Measurements from ENCODE around the gene WFS1. TPM values are rescaled to one million over a fixed set of nuclear protein-coding genes. Genes with fewer than 3 reads are reported as not detected.

The WFS1 gene
- polyA plus RNA-seq, 1 of the 3 experiments (the other 2 are of a cell fraction), result 18.7 TPM

DNA sequence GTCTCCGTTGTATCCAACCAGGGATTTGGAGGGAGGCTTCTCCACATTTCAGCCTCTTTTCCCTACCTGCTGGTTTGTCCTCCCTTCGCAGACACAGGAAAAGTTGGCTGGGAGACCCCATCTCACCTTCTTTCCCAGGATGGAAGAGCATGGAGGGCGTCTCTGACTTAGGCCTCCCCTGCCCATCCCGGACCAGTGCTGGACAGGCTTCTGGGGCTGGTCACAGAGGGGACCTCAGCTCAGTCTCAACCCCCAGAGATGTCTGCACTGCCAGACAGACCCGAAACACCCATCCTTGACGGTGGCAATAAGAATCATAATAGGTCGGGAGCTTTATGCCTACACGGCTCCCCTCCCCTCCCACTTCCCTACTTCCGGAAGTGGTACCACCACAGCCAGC lies 1.6 kb downstream of the WFS1 start:
- POLR2A ChIA-PET, result interaction anchor here (1.8 kb wide), 1 partner anchor 38 kb away, joined by 6 read pairs; no protein-coding TSS in a partner anchor
- no peaks in the 10 kb centered on the region for H3K9me2 ChIP-seq
- no peak overlapping the region for H3K4me3 ChIP-seq (ENCODE audit: low read depth in 2 of 2, low read length in 1 of 2)
- H3F3A ChIP-seq (replicated peaks; ENCODE audit: insufficient read depth), result no peaks in the 10 kb centered on the region
- no peak for DNase-seq
- H3K9ac ChIP-seq, result no peak overlapping the region
- H3K27ac ChIP-seq (ENCODE audit: low read depth in 2 of 2, low read length in 1 of 2), result no peak overlapping the region
- WGBS (ENCODE audit: low lambda C conversion rate), result 97% methylated on average over 7 of the region's 9 CpGs
- CTCF ChIA-PET, result interaction anchor here (0.7 to 37.6 kb wide), 4 partner anchors 13 to 55 kb away, joined by 3 to 1048 read pairs (median 126); no protein-coding TSS in a partner anchor
- peaks cover 15% of the 10 kb centered on the region; the same call in 1 of the 2 replicates for H3K79me2 ChIP-seq (ENCODE audit: insufficient read depth)
- peaks cover 7 to 53% of the 10 kb centered on the region in 2 experiments; a peak in 3 of 4 replicates for H3K4me1 ChIP-seq (ENCODE audit: control insufficient read depth in 1 of 2, insufficient read depth in 2 of 2, low read depth in 1 of 2, low read length in 1 of 2)
- H3K27me3 ChIP-seq (ENCODE audit: insufficient read depth), result no peaks in the 10 kb centered on the region
- TF ChIP-seq REST (IDR thresholded peaks at IDR 0.05; ENCODE audit: low read depth, low read length) (no peak), EP300 (IDR thresholded peaks at IDR 0.05; ENCODE audit: borderline replicate concordance in 1 of 2, low read depth in 1 of 2, low read length in 1 of 2) (no peak), GABPA (IDR thresholded peaks at IDR 0.05; ENCODE audit: low read depth) (no peak), NFIC (IDR thresholded peaks at IDR 0.05; ENCODE audit: borderline replicate concordance) (no peak), MEF2A (IDR thresholded peaks at IDR 0.05; ENCODE audit: borderline replicate concordance, low read depth) (no peak), YY1 (IDR thresholded peaks at IDR 0.05; ENCODE audit: low read depth) (no peak), EZH2phosphoT487 (IDR thresholded peaks at IDR 0.05; ENCODE audit: borderline replicate concordance, low read depth) (no peak), ELF1 (IDR thresholded peaks at IDR 0.05) (no peak), RAD21 (IDR thresholded peaks at IDR 0.05; ENCODE audit: low read length) (no peak), POLR2AphosphoS5 (IDR thresholded peaks at IDR 0.05; ENCODE audit: low read depth, low read length) (no peak), NRF1 (IDR thresholded peaks at IDR 0.05; ENCODE audit: low read depth, low read length) (no peak), RXRA (IDR thresholded peaks at IDR 0.05; ENCODE audit: borderline replicate concordance, low read depth) (no peak), FOSL2 (IDR thresholded peaks at IDR 0.05; ENCODE audit: borderline replicate concordance, low read depth) (no peak), GATA2 (CRISPR knock-in tag; IDR thresholded peaks at IDR 0.05) (no peak), TCF12 (IDR thresholded peaks at IDR 0.05) (no peak)
- TF ChIP-seq, protein P1, sequence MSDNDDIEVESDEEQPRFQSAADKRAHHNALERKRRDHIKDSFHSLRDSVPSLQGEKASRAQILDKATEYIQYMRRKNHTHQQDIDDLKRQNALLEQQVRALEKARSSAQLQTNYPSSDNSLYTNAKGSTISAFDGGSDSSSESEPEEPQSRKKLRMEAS (IDR thresholded peaks at IDR 0.05; ENCODE audit: low read depth), result no peak
- TF ChIP-seq, protein P2, sequence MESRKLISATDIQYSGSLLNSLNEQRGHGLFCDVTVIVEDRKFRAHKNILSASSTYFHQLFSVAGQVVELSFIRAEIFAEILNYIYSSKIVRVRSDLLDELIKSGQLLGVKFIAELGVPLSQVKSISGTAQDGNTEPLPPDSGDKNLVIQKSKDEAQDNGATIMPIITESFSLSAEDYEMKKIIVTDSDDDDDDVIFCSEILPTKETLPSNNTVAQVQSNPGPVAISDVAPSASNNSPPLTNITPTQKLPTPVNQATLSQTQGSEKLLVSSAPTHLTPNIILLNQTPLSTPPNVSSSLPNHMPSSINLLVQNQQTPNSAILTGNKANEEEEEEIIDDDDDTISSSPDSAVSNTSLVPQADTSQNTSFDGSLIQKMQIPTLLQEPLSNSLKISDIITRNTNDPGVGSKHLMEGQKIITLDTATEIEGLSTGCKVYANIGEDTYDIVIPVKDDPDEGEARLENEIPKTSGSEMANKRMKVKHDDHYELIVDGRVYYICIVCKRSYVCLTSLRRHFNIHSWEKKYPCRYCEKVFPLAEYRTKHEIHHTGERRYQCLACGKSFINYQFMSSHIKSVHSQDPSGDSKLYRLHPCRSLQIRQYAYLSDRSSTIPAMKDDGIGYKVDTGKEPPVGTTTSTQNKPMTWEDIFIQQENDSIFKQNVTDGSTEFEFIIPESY (IDR thresholded peaks at IDR 0.05; ENCODE audit: borderline replicate concordance, low read depth), result no peak
- TF ChIP-seq, protein P3, sequence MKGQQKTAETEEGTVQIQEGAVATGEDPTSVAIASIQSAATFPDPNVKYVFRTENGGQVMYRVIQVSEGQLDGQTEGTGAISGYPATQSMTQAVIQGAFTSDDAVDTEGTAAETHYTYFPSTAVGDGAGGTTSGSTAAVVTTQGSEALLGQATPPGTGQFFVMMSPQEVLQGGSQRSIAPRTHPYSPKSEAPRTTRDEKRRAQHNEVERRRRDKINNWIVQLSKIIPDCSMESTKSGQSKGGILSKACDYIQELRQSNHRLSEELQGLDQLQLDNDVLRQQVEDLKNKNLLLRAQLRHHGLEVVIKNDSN (IDR thresholded peaks at IDR 0.05; ENCODE audit: borderline replicate concordance, low read depth), result no peak
- TF ChIP-seq, protein P4, sequence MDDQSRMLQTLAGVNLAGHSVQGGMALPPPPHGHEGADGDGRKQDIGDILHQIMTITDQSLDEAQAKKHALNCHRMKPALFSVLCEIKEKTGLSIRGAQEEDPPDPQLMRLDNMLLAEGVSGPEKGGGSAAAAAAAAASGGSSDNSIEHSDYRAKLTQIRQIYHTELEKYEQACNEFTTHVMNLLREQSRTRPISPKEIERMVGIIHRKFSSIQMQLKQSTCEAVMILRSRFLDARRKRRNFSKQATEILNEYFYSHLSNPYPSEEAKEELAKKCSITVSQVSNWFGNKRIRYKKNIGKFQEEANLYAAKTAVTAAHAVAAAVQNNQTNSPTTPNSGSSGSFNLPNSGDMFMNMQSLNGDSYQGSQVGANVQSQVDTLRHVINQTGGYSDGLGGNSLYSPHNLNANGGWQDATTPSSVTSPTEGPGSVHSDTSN (IDR thresholded peaks at IDR 0.05), result no peak
- H3K4me2 ChIP-seq, result no peak overlapping the region
- H3K36me3 ChIP-seq (replicated peaks in 1 of 2; ENCODE audit: control insufficient read depth in 1 of 2, insufficient read depth in 2 of 2, low read length in 1 of 2), result no peaks in the 10 kb centered on the region
- H2AFZ ChIP-seq (ENCODE audit: low read depth), result no peak overlapping the region
- peaks cover 13% of the 10 kb centered on the region for H4K20me1 ChIP-seq (ENCODE audit: insufficient read depth)
- no peaks in the 10 kb centered on the region for H3K9me3 ChIP-seq
